ENCODE measurements around the gene CPLX3. TPM values are rescaled to one million over a fixed set of nuclear protein-coding genes. Genes with fewer than 3 reads are reported as not detected.

Gene CPLX3
- total and polyA plus RNA-seq, 8 donors: 0.09 TPM; not detected in 7

DNA sequence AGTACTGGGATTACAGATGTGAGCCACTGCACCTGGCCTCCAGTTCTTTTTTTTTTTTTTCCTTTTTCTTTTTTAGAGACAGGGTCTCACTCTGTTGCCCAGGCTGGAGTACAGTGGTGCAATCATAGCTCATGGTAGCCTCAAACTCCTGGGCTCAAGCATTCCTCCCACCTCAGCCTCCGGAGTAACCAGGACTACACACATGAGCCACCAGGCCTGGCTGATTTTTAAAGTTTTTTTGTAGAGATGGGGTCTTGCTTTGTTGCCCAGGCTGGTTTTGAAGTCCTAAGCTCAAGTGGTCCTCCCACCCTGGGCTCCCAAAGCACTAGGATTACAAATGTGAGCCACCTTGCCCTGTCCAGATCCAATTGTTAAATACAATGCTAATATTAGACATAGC is 30.1 kb downstream of the CPLX3 start:
- TF ChIP-seq, protein P1, sequence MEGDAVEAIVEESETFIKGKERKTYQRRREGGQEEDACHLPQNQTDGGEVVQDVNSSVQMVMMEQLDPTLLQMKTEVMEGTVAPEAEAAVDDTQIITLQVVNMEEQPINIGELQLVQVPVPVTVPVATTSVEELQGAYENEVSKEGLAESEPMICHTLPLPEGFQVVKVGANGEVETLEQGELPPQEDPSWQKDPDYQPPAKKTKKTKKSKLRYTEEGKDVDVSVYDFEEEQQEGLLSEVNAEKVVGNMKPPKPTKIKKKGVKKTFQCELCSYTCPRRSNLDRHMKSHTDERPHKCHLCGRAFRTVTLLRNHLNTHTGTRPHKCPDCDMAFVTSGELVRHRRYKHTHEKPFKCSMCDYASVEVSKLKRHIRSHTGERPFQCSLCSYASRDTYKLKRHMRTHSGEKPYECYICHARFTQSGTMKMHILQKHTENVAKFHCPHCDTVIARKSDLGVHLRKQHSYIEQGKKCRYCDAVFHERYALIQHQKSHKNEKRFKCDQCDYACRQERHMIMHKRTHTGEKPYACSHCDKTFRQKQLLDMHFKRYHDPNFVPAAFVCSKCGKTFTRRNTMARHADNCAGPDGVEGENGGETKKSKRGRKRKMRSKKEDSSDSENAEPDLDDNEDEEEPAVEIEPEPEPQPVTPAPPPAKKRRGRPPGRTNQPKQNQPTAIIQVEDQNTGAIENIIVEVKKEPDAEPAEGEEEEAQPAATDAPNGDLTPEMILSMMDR (IDR thresholded peaks at IDR 0.05): no peak
- FAIRE-seq (no peak), ATAC-seq (no peak), DNase-seq (no peak)
- H3K27me3 ChIP-seq: no peaks in the 10 kb centered on the region
- peaks cover 10 to 21% (median 15%) of the 10 kb centered on the region in 3 donors for H3K4me1 ChIP-seq
- no peak overlapping the region for H3K4me3 ChIP-seq
- WGBS, 2 donors: 95 to 100% methylated on average over 1 of the region's 1 CpG
- H3K27ac ChIP-seq: peak overlapping the region in 2 of 4 donors; percentile 3 to 5
- peaks cover 0 to 24% (median 19%) of the 10 kb centered on the region in 3 donors for H3K36me3 ChIP-seq
- H3K9me3 ChIP-seq: no peaks in the 10 kb centered on the region
- intact Hi-C loops (cut with DNase I): no loop called here

DNA sequence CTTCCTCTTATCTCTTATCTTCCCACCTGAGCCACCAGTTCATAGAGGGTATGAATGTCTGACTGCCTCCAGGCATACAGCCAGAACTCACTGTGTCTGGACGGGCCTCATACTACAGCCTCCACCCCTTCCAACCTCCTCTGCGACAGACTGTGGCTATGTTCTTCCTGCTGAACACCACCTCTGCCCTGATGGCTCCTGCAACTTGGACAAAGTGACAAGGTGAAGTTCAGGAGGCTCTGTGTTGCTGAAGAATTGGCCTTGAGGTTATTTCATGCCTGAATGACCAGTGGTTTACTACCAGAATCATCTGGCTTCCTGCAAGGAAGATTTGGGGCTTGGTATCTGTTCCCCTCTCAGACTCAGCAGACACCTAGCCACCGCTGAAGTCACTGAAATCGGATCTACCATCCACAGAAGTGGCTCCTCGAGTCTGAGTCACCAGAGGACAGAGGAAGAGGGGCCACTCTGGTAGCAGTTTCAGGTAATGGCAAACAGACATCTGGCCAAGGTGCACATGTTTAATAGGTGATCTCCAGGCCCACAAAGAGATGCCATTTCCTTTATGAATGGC is 30.7 kb downstream of the CPLX3 start:
- no peaks in the 10 kb centered on the region for H3K27me3 ChIP-seq
- FAIRE-seq: no peak
- intact Hi-C loops (cut with DNase I): no loop called here
- 44 to 45% methylated on average over 5 of the region's 5 CpGs for WGBS, 2 donors
- H3K27ac ChIP-seq: peak overlapping the region in 2 of 4 donors; percentile 3 to 5
- DNase-seq: peak in 1 of 6 donors; percentile 14
- no peaks in the 10 kb centered on the region for H3K9me3 ChIP-seq
- TF ChIP-seq, protein P1 (IDR thresholded peaks at IDR 0.05): no peak
- H3K36me3 ChIP-seq: peaks cover 0 to 18% (median 13%) of the 10 kb centered on the region in 3 donors
- ATAC-seq: peak; percentile 41 to 88 (median 63)
- H3K4me1 ChIP-seq: peaks cover 10 to 21% (median 15%) of the 10 kb centered on the region in 3 donors
- no peak overlapping the region for H3K4me3 ChIP-seq

DNA sequence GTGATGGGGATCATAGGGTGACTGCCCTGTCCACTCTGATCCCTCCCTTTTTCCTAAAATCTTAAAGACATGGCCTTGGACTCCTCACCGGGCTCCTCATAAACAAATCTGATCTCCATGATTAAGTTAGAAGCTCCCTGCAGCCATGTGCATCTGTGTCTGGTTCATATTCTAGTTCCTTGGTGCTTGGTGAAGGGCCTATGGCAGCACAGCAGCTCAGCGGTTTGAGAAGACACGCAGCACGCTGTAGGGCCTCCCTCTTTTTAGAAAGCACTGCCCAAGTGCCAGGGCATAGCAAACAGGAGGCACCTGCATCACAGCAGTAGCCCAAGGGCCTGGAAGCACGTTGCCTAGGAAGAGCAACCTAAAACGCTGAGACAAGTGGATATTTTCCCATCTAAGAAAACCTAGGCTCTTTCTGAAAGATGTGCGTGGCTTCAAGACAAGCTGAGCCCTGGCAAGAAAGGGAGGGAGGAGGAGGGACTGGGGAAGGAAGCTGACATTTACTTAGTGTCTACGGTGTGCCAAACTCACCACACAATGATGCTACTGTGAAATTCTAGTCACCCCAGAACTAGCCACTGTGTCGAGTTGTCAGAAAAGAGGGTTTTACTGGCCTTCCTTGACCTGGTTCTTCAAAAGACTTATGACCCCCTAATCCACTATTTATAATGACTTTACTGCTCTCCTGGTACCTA is 31.4 kb downstream of the CPLX3 start:
- no peak for ATAC-seq
- no peak for DNase-seq
- Histone ChIP-seq H3K36me3 (peaks cover 0 to 11% (median 6%) of the 10 kb centered on the region in 3 donors), H3K9me3 (no peaks in the 10 kb centered on the region), H3K4me3 (no peak overlapping the region), H3K4me1 (peaks cover 10 to 21% (median 15%) of the 10 kb centered on the region in 3 donors), H3K27ac (no peak overlapping the region), H3K27me3 (no peaks in the 10 kb centered on the region)
- 68 to 78% methylated on average over 9 of the region's 9 CpGs for WGBS, 2 donors
- no peak for FAIRE-seq
- TF ChIP-seq, protein P1 (IDR thresholded peaks at IDR 0.05): no peak
- intact Hi-C loops (cut with DNase I): no loop called here

DNA sequence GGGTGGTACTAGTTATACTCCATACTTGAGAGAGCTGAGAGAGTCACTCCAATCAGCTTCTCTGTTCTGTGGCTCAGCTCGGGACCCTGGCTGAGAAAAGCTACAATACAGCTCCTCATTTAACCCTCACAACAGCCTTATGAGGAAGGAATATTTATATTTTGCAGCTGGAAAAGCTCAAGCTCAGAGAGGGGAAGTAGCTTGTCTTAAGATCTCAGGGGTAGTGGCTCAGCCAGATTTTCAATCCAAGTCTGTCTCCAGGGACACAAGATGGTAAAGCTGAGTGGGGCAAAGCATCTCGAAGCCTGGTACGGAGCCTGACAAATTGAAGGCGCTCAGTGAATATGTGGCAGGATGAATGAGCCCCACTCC is 31.9 kb downstream of the CPLX3 start:
- FAIRE-seq (no peak), DNase-seq (no peak), ATAC-seq (peak in 1 of 4 donors; percentile 12)
- Histone ChIP-seq H3K4me3 (no peak overlapping the region), H3K36me3 (peaks cover 0 to 6% (median under 1%) of the 10 kb centered on the region in 3 donors), H3K27ac (no peak overlapping the region), H3K27me3 (no peaks in the 10 kb centered on the region), H3K9me3 (no peaks in the 10 kb centered on the region), H3K4me1 (peaks cover 10 to 21% (median 15%) of the 10 kb centered on the region in 3 donors)
- TF ChIP-seq, protein P1 (IDR thresholded peaks at IDR 0.05): no peak
- intact Hi-C loops (cut with DNase I): no loop called here
- 83 to 90% methylated on average over 4 of the region's 4 CpGs for WGBS, 2 donors

Data from pancreas (tissue), 10 donors.